ENCODE results near the gene LKAAEAR1. TPM values are rescaled to one million over a fixed set of nuclear protein-coding genes. Genes with fewer than 3 reads are reported as not detected.

Gene LKAAEAR1
- total and polyA plus RNA-seq, 9 of the 15 experiments (the other 6 are each of a cell fraction or from before 2014, with no cell fraction given), result not detected

DNA sequence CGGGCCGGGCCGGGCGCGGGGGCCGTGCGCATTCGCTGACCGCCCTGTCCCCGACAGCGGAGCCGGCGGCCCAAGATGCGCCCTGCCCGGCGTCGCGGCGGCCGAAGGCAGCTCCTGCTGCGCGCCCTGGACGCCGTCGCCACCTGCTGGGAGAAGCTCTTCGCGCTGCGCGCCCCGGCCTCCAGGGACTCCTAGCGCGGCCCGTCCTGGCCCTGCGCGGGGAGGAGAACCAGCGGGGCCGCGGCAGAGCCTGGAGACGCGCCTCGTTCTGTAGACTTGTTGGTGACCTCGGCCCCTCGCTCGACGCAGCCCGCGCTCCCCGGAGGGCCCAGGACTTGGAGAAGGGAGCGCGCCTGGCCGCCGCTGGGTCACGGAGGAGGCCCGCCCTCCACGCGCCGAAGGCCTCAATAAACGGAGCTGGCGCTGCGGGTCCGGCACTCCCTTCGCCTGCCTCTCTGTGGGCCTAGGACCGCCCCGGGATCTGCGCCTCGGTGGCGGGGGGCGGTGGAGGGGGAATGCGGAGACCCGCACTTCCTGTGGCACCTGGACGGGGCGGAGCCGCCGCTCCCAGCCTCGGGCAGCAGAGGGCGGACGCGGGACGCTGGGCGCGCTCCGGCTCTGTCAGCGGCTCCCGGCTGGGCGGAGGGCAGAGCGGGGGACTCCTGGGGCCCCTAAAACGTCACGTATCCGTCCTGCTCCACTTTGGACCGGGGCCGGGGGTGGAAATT is 45.5 kb downstream of the LKAAEAR1 start (continued):
- TF ChIP-seq SRSF3 (IDR thresholded peaks at IDR 0.05; ENCODE audit: insufficient read depth, low read length) (no peak), HOXB6 (CRISPR knock-in tag; IDR thresholded peaks at IDR 0.05; ENCODE audit: borderline replicate concordance) (no peak), TGIF2 (CRISPR knock-in tag; IDR thresholded peaks at IDR 0.05) (no peak), BRD4 (IDR thresholded peaks at IDR 0.05) (no peak), TRIM25 (IDR thresholded peaks at IDR 0.05; ENCODE audit: borderline replicate concordance) (no peak), ZNF174 (CRISPR knock-in tag; IDR thresholded peaks at IDR 0.05) (no peak), NFYB (IDR thresholded peaks at IDR 0.05; ENCODE audit: extremely low read depth, insufficient read length) (no peak), MCM2 (IDR thresholded peaks at IDR 0.05; ENCODE audit: low read depth) (no peak), STAG1 (CRISPR knock-in tag; IDR thresholded peaks at IDR 0.05; ENCODE audit: borderline replicate concordance) (peak; percentile 46; the same call in 1 of the 2 replicates), PHF8 (IDR thresholded peaks at IDR 0.05; ENCODE audit: borderline replicate concordance, low read length) (peak; percentile 65; the same call in 1 of the 2 replicates), POU5F1 (IDR thresholded peaks at IDR 0.05; ENCODE audit: borderline replicate concordance, low read depth, low read length, partially characterized antibody) (no peak), ZFP30 (CRISPR knock-in tag; IDR thresholded peaks at IDR 0.05; ENCODE audit: borderline replicate concordance) (no peak), XRCC3 (IDR thresholded peaks at IDR 0.05) (no peak), FOS (IDR thresholded peaks at IDR 0.05; ENCODE audit: extremely low read depth, insufficient read length) (no peak), KLF10 (CRISPR knock-in tag; IDR thresholded peaks at IDR 0.05) (no peak)
- TF ChIP-seq, protein P1, sequence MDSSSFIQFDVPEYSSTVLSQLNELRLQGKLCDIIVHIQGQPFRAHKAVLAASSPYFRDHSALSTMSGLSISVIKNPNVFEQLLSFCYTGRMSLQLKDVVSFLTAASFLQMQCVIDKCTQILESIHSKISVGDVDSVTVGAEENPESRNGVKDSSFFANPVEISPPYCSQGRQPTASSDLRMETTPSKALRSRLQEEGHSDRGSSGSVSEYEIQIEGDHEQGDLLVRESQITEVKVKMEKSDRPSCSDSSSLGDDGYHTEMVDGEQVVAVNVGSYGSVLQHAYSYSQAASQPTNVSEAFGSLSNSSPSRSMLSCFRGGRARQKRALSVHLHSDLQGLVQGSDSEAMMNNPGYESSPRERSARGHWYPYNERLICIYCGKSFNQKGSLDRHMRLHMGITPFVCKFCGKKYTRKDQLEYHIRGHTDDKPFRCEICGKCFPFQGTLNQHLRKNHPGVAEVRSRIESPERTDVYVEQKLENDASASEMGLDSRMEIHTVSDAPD (CRISPR knock-in tag; IDR thresholded peaks at IDR 0.05), result no peak
- TF ChIP-seq, protein P2, sequence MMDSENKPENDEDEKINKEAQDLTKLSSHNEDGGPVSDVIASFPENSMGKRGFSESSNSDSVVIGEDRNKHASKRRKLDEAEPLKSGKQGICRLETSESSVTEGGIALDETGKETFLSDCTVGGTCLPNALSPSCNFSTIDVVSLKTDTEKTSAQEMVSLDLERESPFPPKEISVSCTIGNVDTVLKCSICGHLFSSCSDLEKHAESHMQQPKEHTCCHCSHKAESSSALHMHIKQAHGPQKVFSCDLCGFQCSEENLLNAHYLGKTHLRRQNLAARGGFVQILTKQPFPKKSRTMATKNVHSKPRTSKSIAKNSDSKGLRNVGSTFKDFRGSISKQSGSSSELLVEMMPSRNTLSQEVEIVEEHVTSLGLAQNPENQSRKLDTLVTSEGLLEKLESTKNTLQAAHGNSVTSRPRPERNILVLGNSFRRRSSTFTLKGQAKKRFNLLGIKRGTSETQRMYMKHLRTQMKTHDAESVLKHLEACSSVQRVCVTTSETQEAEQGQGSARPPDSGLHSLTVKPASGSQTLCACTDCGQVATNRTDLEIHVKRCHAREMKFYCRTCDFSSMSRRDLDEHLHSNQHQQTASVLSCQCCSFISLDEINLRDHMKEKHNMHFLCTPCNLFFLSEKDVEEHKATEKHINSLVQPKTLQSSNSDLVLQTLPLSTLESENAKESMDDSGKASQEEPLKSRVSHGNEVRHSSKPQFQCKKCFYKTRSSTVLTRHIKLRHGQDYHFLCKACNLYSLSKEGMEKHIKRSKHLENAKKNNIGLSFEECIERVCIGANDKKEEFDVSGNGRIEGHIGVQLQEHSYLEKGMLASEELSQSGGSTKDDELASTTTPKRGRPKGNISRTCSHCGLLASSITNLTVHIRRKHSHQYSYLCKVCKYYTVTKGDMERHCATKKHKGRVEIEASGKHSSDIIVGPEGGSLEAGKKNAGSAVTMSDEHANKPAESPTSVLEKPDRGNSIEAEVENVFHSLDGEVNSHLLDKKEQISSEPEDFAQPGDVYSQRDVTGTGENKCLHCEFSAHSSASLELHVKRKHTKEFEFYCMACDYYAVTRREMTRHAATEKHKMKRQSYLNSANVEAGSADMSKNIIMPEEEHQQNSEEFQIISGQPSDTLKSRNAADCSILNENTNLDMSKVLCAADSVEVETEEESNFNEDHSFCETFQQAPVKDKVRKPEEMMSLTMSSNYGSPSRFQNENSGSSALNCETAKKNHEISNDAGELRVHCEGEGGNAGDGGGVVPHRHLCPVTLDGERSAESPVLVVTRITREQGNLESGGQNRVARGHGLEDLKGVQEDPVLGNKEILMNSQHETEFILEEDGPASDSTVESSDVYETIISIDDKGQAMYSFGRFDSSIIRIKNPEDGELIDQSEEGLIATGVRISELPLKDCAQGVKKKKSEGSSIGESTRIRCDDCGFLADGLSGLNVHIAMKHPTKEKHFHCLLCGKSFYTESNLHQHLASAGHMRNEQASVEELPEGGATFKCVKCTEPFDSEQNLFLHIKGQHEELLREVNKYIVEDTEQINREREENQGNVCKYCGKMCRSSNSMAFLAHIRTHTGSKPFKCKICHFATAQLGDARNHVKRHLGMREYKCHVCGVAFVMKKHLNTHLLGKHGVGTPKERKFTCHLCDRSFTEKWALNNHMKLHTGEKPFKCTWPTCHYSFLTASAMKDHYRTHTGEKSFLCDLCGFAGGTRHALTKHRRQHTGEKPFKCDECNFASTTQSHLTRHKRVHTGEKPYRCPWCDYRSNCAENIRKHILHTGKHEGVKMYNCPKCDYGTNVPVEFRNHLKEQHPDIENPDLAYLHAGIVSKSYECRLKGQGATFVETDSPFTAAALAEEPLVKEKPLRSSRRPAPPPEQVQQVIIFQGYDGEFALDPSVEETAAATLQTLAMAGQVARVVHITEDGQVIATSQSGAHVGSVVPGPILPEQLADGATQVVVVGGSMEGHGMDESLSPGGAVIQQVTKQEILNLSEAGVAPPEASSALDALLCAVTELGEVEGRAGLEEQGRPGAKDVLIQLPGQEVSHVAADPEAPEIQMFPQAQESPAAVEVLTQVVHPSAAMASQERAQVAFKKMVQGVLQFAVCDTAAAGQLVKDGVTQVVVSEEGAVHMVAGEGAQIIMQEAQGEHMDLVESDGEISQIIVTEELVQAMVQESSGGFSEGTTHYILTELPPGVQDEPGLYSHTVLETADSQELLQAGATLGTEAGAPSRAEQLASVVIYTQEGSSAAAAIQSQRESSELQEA (IDR thresholded peaks at IDR 0.05; ENCODE audit: low read depth), result no peak

All from K562 (cell line).